GM12878 (cell line): ENCODE data around the gene GNPTG. TPM values are rescaled to one million over a fixed set of nuclear protein-coding genes. Genes with fewer than 3 reads are reported as not detected.

Experiments
- ATAC-seq: fragments of 200-7000 bp; cut with Tn5 transposase; 3 replicates; pipeline ENCODE4 v1.9.1; 2020; ENCODE audit warnings: mild to moderate bottlenecking, moderate library complexity
- BruUV-seq: library from RNA; stranded (reverse); fragments of 400-500 nt; replicated peaks from 2 replicates; lab custom pipeline; 2021; lab: Mats Ljungman, UMichigan
- CTCF ChIA-PET: fragments of 300-600 bp; sonication (Branson Sonifier 250); formaldehyde crosslinking; extraction: SDS; loops from one replicate; lab custom pipeline; 2021; ENCODE audit warnings: inconsistent platforms; lab: Yijun Ruan, JAX
- POLR2A ChIA-PET: fragments of 350-600 bp; formaldehyde crosslinking; extraction: SDS; loops from one replicate; lab custom pipeline; 2021; ENCODE audit warnings: inconsistent platforms; lab: Charles Lee
- RAD21 ChIA-PET: fragments of 300-600 bp; sonication (Branson Sonifier 250); formaldehyde crosslinking; loops from one replicate; lab custom pipeline; 2023; ENCODE audit warnings: antibody characterized with exemption; ENCODE audit not compliant: unreplicated experiment; lab: Charles Lee
- SMC1A ChIA-PET: fragments of 300-600 bp; sonication (Branson Sonifier 250); formaldehyde crosslinking; loops from one replicate; lab custom pipeline; 2023; ENCODE audit not compliant: unreplicated experiment, uncharacterized antibody; lab: Charles Lee
- DNase-seq: peaks from one replicate; pipeline ENCODE4 v3.0.0-alpha.2; 2011; ENCODE audit warnings: low read depth, low spot score
- FAIRE-seq: peaks from 3 replicates; lab custom pipeline; 2011; peaks lifted over from hg19 to GRCh38; lab: Jason Lieb, UNC
- H2AFZ ChIP-seq: 2 replicates; pipeline ENCODE4 v1.6.0; 2011; ENCODE audit warnings: low read depth, low read length, control low read depth; ENCODE audit not compliant: control insufficient read depth
- H3K27ac ChIP-seq: 2 replicates; pipeline ENCODE4 v1.5.1; 2011; ENCODE audit warnings: control low read depth; ENCODE audit not compliant: control insufficient read depth, insufficient read depth
- H3K27me3 ChIP-seq, 2 experiments: replicated peaks in 1 of 2; 2 replicates each; pipeline versions ENCODE4 v1.6.0 to v1.6.1; 2011; ENCODE audit warnings: low read length in 1 of 2; ENCODE audit not compliant: control insufficient read depth in 2 of 2, insufficient read depth in 2 of 2
- H3K36me3 ChIP-seq, 2 experiments: 2 replicates each; pipeline ENCODE4 v1.5.1; 2011; ENCODE audit warnings: low read length in 1 of 2; ENCODE audit not compliant: control insufficient read depth in 2 of 2, insufficient read depth in 2 of 2
- H3K4me1 ChIP-seq: 2 replicates; pipeline ENCODE4 v1.6.1; 2011; ENCODE audit warnings: mild to moderate bottlenecking, low read length, moderate library complexity, mixed read lengths; ENCODE audit not compliant: control insufficient read depth, insufficient read depth
- H3K4me2 ChIP-seq: 2 replicates; pipeline ENCODE4 v1.6.0; 2011; ENCODE audit warnings: control low read depth; ENCODE audit not compliant: control insufficient read depth, insufficient read depth
- H3K4me3 ChIP-seq: fragments of 200-600 bp; sonication (generic); 2 replicates; pipeline ENCODE4 v1.5.1; 2016
- H3K79me2 ChIP-seq: 2 replicates; pipeline ENCODE4 v1.6.0; 2011; ENCODE audit warnings: low read length; ENCODE audit not compliant: control insufficient read depth, insufficient read depth
- H3K9ac ChIP-seq: 2 replicates; pipeline ENCODE4 v1.8.0; 2011; ENCODE audit warnings: low read length, control low read depth, mixed read lengths; ENCODE audit not compliant: control insufficient read depth, insufficient read depth
- H3K9me3 ChIP-seq: replicated peaks from 3 replicates; pipeline ENCODE4 v1.5.1; 2011; ENCODE audit warnings: mild to moderate bottlenecking, low read length; ENCODE audit not compliant: control insufficient read depth, insufficient read depth
- H4K20me1 ChIP-seq: 2 replicates; pipeline ENCODE4 v1.6.0; 2011; ENCODE audit not compliant: control insufficient read depth, insufficient read depth
- BRCA1 ChIP-seq: IDR thresholded peaks from 2 replicates; pipeline ENCODE4 v1.6.1; 2011; ENCODE audit warnings: low read depth, low read length, improper control_type of control experiment
- CBFB ChIP-seq: IDR thresholded peaks from 2 replicates; pipeline ENCODE4 v1.6.1; 2016; ENCODE audit warnings: antibody characterized with exemption, low read depth
- JUNB ChIP-seq: IDR thresholded peaks from 2 replicates; pipeline ENCODE4 v1.6.1; 2016; ENCODE audit warnings: antibody characterized with exemption, mild to moderate bottlenecking
- PML ChIP-seq: IDR thresholded peaks from 2 replicates; pipeline ENCODE4 v1.6.1; 2012; ENCODE audit warnings: low read length, inconsistent platforms
- POLR2AphosphoS2 ChIP-seq: IDR thresholded peaks from 2 replicates; pipeline ENCODE4 v1.6.1; 2011; ENCODE audit warnings: low read depth, mild to moderate bottlenecking, low read length, improper control_type of control experiment, moderate library complexity
- WGBS: methylation state at CpG from one replicate; pipeline ENCODE4 v1.1.6; 2016; ENCODE audit warnings: low lambda C conversion rate; ENCODE audit not compliant: insufficient replicate concordance, insufficient coverage; ENCODE audit errors: missing lambda C conversion rate; 5-methylcytosine and 5-hydroxymethylcytosine counted together
- in situ Hi-C: fragments of 300-500 bp; cut with MboI; formaldehyde crosslinking; loops from 9 replicates; pipeline ENCODE4 v1.14.3; 2018; ENCODE audit warnings: mixed read lengths
- intact Hi-C: fragments of 100-400 bp; cut with micrococcal nuclease; formaldehyde crosslinking; loops from one replicate; pipeline ENCODE4 v1.14.2; 2022; ENCODE audit not compliant: unreplicated experiment
- polyA plus RNA-seq, 11 experiments: library from polyadenylated mRNA; depleted of rRNA in 4 of 11; unstranded in 6 of 11; stranded (reverse) in 5 of 11; fragments of >200 nt; fragmentation: Nextera tagmentation in 4 of 11; fragmentation: Illumina TruSeq in 1 of 11; extraction: Ambion mirVana in 4 of 11; extraction: Trizol in 1 of 11; gene quantifications; 1 replicate in 1 of 11; 2 replicates in 10 of 11; pipeline versions ENCODE4 v1.2.1 to v1.2.3, GENCODE V29; 2011 to 2016; ENCODE audit warnings: inconsistent platforms in 2 of 11, missing spikeins in 2 of 11, low read depth in 1 of 11
- total RNA-seq, 4 experiments: library from RNA; depleted of rRNA in 3 of 4; stranded (reverse); fragments of >200 nt in 3 of 4; fragmentation: Illumina TruSeq in 1 of 4; extraction: Trizol in 1 of 4; gene quantifications; 2 replicates each; pipeline versions ENCODE4 v1.2.1 to v1.2.3, GENCODE V29; 2013 to 2021
- TF ChIP-seq, protein P1 (sequence below): IDR thresholded peaks from 2 replicates; pipeline ENCODE4 v1.6.1; 2011; ENCODE audit warnings: borderline replicate concordance, low read depth, mild to moderate bottlenecking, moderate library complexity, low read length; ENCODE audit not compliant: insufficient read depth, poor library complexity, severe bottlenecking

Gene GNPTG
- total and polyA plus RNA-seq, 10 of the 15 experiments (the other 5 are each of a cell fraction or from before 2014, with no cell fraction given): 0.80 to 32.6 (median 20.9) TPM

GRCh38 chr16:1394367-1394951 is 42.7 kb downstream of the GNPTG start:
- intact Hi-C loops: no loop called here
- ATAC-seq: no peak
- no peak overlapping the region for H2AFZ ChIP-seq
- no peaks in the 10 kb centered on the region for H3K4me1 ChIP-seq
- TF ChIP-seq CBFB: no peak
- TF ChIP-seq POLR2AphosphoS2: no peak
- no peak for TF ChIP-seq PML
- TF ChIP-seq JUNB: no peak
- TF ChIP-seq, all 136 proteins: peak for 0
- CTCF ChIA-PET: no interaction called here
- Histone ChIP-seq H3K4me2 (no peak overlapping the region), H3K79me2 (no peaks in the 10 kb centered on the region), H3K27ac (no peak overlapping the region), H3K9me3 (no peaks in the 10 kb centered on the region), H3K36me3 (no peaks in the 10 kb centered on the region; a peak in 1 of 4 replicates), H3K9ac (no peak overlapping the region), H3K27me3 (no peaks in the 10 kb centered on the region), H4K20me1 (no peaks in the 10 kb centered on the region), H3K4me3 (no peak overlapping the region)
- RAD21 ChIA-PET: interaction anchor here (0.6 kb wide), 1 partner anchor 10 kb away, joined by 4 read pairs; no protein-coding TSS in a partner anchor
- in situ Hi-C loops: no loop called here
- FAIRE-seq (no peak), DNase-seq (no peak)
- POLR2A ChIA-PET: no interaction called here
- no TSS peak for BruUV-seq
- WGBS: 87% methylated on average over 19 of the region's 19 CpGs
- SMC1A ChIA-PET: no interaction called here

DNA sequence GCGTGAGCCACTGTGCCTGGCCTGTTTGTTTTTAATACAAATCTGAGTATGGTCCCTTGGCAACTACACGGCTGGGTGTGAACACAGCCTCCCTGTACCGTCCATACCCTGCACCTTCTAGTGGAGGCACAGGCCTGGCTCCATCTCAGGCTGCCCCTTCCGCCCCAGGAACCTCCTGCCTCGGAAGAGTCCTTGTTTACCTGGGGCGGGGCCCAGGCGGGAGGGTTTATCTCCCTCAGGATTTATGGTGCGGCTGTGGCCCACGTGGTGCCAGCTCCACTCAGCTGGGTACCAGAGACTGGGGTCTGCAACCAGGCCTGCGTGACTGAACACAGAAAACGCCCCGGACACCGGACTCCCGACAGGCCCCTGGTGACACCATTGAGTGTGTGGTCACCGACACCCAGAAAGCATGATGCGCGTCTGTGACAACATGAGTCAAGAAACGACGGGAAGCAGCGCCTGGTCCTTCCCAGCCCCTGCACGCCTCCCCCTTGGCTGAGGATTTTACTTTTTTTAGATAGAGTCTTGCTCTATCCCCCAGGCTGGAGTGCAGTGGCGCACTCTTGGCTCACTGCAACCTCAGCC is 43.8 kb downstream of the GNPTG start:
- Histone ChIP-seq H3K4me2 (no peak overlapping the region), H3K9me3 (no peaks in the 10 kb centered on the region), H4K20me1 (no peaks in the 10 kb centered on the region), H3K9ac (no peak overlapping the region), H3K4me1 (no peaks in the 10 kb centered on the region), H3K36me3 (no peaks in the 10 kb centered on the region; a peak in 1 of 4 replicates), H3K27me3 (no peaks in the 10 kb centered on the region), H3K27ac (no peak overlapping the region), H2AFZ (no peak overlapping the region), H3K4me3 (no peak overlapping the region), H3K79me2 (no peaks in the 10 kb centered on the region)
- POLR2A ChIA-PET: no interaction called here
- in situ Hi-C loops (no loop called here), intact Hi-C loops (no loop called here)
- CTCF ChIA-PET: no interaction called here
- TF ChIP-seq BRCA1: no peak
- TF ChIP-seq, protein P1, sequence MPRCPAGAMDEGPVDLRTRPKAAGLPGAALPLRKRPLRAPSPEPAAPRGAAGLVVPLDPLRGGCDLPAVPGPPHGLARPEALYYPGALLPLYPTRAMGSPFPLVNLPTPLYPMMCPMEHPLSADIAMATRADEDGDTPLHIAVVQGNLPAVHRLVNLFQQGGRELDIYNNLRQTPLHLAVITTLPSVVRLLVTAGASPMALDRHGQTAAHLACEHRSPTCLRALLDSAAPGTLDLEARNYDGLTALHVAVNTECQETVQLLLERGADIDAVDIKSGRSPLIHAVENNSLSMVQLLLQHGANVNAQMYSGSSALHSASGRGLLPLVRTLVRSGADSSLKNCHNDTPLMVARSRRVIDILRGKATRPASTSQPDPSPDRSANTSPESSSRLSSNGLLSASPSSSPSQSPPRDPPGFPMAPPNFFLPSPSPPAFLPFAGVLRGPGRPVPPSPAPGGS: peak; percentile 79
- no peak for ATAC-seq
- FAIRE-seq: no peak
- SMC1A ChIA-PET: no interaction called here
- BruUV-seq: no TSS peak
- no peak for DNase-seq
- RAD21 ChIA-PET: no interaction called here
- WGBS: 93% methylated on average over 22 of the region's 22 CpGs
